NCI-H226 (cell line): ENCODE data around the gene NHLH1.
"Not testable (repeated sequence)": the region's sequence is repeated elsewhere in the genome, so short reads cannot be mapped to it uniquely, and the experiment has no call there.

Experiments
- DNase-seq: peaks from one replicate; pipeline ENCODE4 v3.0.0-alpha.2; 2015

Gene NHLH1

DNA sequence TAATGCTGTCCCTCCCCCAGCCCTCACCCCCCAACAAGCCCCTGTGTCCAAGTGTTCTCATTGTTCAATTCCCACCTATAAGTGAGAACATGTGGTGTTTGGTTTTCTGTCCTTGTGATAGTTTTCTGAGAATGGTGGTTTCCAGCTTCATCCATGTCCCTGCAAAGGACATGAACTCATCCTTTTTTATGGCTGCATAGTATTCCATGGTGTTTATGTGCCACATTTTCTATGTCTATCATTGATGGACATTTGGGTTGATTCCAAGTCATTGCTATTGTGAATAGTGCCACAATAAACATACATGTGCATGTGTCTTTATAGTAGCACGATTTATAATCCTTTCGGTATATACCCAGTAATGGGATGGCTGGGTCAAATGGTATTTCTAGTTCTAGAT lies 17.9 kb downstream of the NHLH1 start:
- DNase-seq, result not testable (repeated sequence)

- not testable (repeated sequence) for DNase-seq
These were observed 21.5 kb downstream of the NHLH1 start for GRCh38 chr1:160388406-160388805.

DNA sequence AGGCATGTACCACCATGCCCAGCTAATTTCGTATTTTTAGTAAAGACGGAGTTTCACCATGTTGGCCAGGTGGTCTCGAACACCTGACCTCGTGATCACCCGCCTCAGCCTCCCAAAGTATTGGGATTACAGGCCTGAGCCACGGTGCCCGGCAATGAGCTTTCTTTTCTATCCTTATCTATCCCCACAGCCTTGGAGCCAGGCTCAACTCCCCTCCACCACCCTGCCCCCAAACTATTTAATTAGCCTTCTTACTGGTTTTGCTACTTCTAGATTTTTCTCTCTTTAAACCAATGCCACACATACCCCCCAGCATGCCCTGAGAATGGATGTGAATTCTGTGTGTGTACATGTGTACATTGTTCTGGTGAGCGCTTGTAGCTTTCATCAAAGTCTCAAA lies 27.8 kb downstream of the NHLH1 start:
- DNase-seq, result no peak

- no peak for DNase-seq
These were observed 30.8 kb downstream of the NHLH1 start for GRCh38 chr1:160397651-160398050.

DNA sequence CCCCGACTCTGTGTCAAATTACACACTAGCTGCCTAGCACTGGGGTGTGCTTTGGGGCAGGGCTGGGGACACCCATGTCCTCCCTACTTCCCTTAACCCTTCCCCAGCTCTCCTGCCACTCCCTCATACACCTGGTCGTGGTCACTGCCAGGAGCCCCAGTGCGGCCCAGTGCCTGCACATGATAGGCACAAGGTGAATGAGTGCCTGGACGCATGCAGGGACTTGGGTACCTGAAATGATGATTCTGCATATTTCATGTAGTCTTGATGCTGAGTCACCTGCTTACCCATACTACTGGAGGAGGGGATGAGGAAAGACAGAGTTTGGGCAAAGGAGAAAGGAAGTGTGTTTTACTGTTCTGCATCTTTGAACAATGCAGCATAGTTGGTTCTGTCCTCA lies 32.0 kb downstream of the NHLH1 start:
- DNase-seq, result peak; percentile 15

GRCh38 chr1:160399544-160400222 lies 32.8 kb downstream of the NHLH1 start:
- no peak for DNase-seq

GRCh38 chr1:160400223-160400645 lies 33.4 kb downstream of the NHLH1 start, which contains the start of gene VANGL2:
Gene VANGL2 (plus strand): TSS chr1:160400564. CDS start chr1:160415838, 15,274 bp downstream.
- DNase-seq, result peak; percentile 17

- DNase-seq, result no peak
These were observed 34.0 kb downstream of the NHLH1 start for GRCh38 chr1:160400646-160401486.

DNA sequence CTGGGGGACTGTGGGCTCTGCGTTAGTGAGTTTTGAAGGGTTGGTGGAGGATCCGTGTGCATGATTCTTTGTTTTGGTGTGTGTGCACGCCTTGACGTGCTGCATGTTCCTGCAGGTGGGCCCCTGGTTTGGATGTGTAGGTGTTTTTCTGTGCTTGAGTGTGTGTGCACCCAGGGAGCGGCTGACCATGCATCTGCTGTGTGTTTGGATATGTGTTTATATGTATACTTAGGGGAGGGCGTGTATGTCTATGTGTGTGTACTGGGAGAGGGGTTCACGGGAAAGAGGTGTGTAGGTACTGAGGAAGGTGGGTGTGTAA lies 34.6 kb downstream of the NHLH1 start:
- no peak for DNase-seq

DNA sequence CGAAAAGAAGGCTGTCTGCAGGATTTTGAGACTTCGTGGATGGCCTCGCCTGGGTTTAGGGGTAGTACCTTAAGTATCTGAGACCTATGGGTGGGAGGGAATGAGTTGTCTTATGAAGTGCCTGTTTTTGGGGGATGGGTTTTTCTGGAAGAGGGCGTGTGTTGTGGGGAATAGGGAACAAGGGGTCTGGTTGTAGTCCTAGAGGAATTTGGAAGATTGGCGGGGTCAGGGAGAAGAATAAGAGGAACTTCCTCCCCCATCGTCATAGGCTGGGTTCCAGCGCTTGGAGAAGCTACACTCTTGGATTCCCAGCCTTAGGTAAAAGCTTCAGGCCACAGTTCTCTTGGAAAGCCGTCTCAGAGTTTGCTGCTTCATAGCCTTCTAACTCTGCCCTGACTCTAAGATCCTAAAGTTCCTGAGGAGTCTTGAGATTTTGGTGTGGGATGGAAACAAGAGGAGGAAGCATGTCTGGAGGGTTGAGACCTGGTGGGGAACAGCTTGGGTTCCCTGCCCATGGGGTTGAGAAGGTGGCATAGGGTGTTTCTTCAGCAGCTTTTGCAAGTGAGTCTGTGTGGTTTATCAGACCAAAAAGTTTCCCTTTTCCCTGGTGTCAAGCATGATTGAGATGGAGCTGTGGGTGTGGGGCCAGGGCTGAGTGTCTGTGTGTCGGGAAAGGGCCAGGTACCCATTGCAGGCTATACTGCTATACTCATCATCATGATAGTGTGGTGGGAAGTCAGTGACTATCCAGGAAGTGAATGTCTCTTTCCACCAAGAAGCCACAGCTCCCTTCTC lies 35.3 kb downstream of the NHLH1 start:
- no peak for DNase-seq

DNA sequence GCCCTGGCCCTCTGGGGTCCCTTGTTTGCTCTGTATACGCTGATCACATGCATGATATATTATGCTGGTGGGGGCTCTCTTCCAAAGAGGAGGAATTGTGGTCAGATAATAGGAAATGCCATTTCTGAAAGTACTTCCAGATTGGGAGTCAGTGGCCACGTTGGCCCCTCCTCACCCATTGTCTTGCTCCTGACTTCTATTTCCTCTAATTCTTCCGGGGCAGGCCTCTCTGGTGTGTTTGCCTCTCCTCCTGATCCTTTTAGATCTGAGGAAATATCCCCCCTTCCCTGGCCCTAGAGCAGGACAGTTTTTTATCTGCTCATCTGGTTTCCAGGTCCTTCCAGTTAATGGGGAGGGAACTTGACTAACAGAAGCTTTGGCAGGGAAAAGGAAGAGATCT lies 36.4 kb downstream of the NHLH1 start:
- DNase-seq, result no peak

DNA sequence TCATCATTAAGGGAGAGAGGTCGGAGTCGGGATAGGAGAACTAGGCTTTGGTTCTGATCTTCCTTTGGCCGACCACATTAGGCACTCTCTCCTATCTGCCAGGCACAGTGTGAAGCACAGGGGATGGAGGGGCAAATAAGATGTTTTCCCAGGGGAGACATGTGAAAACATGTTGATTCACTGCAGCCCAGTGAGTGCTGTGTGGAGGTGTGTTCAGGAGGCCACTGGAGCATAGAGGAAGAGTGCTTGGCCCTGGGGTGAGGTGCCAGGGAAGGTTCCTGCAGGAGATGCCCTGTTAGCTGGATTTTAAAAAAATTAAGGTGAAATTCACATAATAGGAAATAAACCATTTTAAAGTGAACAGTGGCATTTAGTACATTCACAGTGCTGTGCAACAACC lies 37.2 kb downstream of the NHLH1 start:
- DNase-seq, result no peak

GRCh38 chr1:160405331-160405877 lies 38.5 kb downstream of the NHLH1 start:
- no peak for DNase-seq

DNA sequence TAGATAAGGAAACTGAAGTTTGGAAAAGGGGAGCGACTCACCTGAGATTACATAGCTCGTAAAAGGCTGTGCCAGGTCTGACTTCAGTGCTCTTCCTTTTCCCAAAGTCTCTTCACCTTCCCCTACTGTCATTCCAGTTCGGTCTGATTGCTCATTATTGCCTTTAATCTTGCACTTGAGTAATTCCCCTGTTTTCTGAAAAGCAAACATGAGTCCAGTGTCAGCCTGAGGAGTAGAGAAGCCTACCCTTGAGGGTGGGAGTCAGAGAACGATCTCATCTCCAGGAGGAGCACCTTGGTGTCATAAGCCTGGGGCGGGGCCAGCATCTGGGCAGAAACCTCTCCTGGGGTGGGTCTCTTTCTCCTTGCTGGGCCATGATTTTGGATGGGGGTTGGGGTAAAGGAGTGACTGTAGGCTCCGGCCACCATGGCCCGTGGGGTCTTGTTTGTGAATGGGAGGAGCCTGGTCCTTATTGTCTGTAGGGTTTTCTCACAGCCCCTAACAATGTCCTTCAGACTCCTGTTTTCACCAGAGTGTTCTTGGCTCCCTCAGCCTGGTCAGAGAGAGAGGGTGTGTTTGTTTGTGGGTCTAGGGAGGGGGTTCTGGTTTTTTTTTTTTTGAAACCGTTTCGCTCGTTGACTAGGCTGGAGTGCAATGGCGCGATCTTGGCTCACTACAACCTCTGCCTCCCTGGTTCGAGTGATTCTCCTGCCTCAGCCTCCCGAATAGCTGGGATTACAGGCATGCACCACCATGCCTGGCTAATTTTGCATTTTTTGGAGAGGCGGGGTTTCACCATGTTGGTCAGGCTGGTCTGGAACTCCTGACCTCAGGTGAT lies 39.5 kb downstream of the NHLH1 start:
- no peak for DNase-seq

DNA sequence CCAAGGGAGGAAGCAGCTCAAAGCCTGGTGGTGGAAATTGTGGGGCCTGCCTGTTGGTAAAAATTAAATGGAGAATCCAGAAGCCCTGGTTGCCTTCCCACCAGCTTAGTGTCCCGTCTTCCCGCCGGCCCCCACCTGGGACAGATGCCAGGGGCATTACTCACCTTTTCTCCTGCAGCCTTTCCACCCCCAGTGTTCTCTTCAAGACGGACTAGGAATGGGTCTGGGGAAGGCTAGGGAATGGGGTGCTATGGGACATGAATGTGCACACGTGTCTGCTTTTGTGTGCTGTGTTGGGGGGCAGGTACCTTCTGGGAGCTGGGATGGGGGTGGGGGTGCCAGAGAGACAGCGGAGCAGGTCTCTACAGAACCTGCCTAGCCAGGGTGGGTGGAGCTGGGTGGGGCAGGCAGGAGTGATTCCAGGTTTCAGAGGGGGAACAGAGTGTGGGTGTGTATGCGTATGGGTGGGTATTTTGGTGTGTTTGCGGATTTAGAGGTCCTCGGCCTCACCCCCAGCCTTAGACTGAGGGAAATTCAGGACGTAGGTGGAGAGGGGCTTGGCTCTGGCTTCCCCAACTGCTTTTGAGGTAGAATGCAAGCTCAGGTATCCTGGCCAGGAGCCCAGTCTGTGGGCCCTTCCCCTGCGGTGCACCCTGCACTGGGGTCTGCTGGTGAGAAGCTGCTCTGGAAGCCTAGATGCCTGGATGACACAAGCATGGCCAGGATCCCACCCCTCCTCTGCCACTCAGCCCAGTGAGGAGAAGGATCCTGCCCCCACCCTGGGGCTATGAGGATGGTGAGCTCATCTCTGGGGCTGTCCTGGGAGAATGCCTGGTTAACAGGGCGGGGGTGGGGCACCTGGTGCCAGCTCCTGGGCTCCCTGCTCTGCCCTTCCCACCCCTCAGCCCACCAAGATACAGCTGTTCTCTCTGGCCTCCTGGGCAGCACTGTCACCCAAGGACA lies 41.2 kb downstream of the NHLH1 start:
- DNase-seq, result peak; percentile 60

- no peak for DNase-seq
These were observed 42.0 kb downstream of the NHLH1 start for GRCh38 chr1:160408864-160409263.

DNA sequence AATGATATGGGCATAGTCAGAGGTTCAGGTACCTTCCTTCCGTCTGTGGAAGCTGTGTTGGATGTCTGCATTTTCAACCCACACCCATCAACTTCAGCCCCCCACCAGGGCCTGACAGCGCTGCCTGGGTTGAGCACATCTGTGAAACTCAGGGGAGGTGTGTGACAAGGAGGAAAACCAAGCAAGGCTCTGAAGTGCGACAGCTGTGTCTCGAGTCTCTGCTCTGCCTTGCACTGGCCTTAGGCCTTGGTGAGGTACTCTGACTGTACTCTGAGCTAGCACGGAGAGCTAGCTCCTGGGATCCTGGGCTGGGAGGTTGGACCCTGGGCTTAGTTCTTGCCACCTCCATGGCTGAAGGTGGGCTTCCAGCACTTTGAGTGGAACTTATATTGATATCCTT lies 42.6 kb downstream of the NHLH1 start:
- no peak for DNase-seq

DNA sequence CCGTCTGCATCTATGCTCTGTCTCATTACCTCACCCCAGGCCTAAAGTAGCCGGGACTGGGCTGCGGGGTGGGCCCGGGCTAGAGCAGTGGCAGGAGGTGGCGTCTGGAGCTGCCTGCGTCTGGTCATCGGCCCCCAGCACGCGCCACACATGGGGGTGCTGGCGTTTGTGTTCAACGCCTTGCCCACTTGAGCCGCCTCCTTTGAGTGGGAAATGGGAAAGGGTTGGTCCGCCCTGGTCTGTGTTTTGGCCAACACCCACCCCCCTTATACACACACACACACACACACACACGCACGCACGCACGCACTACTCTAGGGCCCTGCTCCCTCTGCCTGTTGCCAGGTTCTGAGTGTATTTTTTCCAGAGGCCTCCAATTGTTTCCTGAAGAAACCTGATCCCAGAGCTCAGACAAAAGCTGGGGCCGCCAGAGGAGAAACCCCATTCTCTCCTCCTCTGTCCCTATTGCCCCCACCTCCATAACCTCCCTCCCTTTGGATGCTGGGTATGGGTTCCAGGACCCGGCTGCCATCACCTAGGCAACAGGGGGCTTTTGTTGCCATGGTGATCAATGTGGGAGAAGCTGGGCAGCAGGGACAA lies 43.6 kb downstream of the NHLH1 start:
- no peak for DNase-seq

DNA sequence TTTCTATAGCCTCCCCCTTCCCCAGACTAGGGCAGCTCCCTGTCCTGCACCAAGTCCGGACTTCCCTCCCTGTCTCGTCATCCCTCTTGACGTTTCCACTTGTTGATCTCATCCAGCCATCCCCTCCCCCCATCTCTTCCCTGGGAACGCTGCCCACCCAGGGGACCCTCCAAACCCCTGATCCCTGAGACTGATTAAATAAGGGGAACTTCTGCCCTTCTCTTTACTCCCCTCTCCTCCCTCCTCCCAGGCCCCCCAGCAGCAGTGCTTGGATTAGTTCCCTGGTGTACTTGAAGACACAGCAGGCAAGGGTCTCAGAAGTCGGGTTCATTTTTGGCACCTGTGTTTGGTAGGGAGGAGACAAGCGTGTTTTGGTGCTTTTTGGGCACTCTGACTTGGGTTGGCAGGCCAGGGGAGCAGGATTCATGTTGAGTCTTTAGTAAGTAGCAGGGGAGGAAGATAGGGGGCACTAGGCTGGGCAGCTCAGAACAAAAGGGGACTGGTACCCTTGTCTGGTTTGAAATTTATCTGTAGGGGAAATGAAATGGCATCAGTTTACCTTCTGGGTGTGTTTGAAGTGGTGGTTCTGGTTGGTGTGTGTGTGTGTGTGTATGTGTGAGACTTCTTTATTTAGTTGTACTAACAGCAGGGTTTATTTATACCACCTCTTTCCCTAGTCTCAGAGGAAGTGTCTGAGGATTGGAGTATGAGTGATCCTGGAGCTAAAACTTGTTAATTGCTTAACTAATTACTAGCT lies 44.6 kb downstream of the NHLH1 start:
- DNase-seq, result no peak

- DNase-seq, result no peak
These were observed 45.1 kb downstream of the NHLH1 start for GRCh38 chr1:160412028-160412362.
